CD4-positive, alpha-beta T cell treated with Interleukin-12 subunit alpha and Interleukin-12 subunit beta, for 1 hour (primary cell): ENCODE measurements around the gene SUSD6.

ENCODE experiments used
- DNase-seq: peaks from one replicate; pipeline ENCODE4 v3.0.0-alpha.2; 2020

SUSD6 gene

DNA sequence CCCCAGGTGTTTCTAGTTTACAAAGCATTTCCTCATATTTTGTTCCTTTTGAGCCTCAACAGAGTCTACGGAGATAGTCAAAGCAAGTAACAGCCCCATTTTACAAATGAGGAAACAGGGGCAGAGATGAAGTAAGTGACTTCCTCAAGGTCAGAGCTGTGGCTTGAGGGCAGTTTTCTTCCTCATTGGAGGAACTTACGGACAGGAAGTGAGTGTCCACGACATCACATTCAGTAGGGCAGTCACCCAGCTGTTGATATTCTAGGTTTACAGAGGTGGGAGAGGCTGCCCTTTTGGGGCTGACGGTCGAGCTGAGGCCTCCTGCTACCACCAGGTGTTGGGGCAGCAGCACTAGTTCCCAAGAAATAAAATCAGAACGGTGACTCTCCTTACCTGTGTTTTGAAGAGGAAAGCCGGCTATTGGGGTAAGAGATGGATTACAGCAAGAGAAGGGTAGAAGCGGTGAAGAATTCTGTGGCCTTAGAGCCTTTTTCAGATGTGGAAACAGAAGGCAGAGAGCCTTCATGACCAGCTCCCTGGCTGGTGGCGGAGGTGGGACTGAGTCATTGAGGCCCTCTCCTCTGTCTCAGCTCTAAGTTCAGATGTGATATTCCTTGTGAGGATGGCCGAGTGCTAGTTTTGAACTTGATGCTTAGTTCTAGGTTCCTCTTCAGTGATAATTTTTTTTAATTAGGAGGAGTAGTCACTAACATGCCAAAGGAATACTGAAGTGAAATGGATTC, 41.7 kb downstream of the SUSD6 start:
- no peak for DNase-seq

- DNase-seq = no peak
Measured at GRCh38 chr14:69654116-69654515, 42.7 kb downstream of the SUSD6 start.

DNA sequence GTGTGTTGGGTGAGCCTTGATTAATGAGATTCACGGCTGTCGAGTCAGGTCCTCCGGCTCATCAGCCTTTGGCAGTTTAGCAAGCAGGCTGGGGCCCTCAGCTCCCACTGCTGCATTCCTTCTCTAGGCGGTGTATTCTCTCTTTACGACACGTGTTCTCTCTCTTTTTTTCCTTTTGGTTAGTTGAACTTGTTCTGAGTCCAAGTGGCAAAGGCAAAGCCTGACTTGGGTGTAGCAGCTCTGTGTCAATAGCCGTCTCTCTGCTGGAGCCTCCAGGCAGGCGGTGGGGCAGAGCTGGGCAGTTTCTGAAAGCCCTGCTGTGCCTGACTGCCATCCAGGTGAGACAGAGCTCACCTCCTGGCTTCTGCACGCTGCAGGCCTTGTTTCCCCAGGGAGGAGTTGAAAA, 46.6 kb downstream of the SUSD6 start:
- no peak for DNase-seq

GRCh38 chr14:69658664-69659261, 47.4 kb downstream of the SUSD6 start:
- DNase-seq = no peak

DNA sequence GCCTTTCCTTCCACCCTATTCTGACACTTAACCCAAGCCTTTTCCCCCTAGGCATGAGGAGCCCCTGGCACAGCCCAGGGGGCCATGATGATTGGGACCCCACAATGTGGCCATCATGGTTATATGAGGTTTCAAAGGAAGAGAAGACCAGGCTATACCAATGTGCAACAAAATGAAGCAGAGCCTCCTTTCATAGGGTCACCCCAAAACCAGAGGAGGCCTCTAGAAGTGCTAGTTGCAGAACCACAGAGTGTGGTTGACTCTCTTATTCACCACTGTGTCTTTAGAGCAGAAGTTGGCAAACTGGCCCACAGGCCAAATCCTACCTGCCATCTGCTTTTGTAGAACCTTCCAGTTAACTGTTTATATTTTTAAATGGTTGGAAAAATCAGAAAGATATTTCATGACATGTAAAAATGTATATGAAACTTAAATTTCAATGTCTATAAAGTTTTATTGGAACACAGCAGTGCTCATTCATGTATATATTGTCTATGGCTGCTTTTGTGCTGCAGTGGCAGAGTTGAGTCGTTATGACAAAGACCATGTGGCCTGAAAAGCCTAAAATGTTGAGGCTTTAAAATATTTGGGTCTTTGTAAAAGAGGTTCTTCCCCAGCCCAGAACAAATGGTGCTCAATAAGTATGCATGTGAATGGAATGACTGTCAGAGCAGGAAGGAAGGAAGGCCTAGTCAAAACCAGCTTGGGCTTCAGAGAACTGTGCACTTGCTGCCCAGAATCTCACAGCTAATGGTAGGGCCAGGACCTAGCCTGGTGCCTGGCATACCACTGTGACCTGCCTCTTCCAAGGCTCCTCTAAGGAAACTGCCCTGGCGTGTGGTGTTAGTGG, 49.2 kb downstream of the SUSD6 start:
- DNase-seq = no peak

DNA sequence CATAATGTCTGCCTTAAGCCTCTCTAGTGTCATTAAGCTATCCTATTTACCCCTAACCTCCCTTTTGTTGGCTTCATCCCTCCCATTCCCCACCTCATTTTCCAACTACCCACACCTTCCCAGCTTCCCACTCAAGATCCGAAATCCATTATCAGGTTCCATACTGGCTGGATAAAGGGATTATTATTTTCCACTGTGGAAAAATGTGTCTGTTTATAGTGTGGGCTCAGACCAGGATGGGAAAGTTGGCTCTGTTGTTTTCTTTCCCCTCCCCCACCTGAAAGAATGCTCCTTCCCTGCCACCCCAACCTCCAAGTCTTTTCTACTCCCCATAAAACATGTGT, 49.8 kb downstream of the SUSD6 start:
- DNase-seq = no peak

DNA sequence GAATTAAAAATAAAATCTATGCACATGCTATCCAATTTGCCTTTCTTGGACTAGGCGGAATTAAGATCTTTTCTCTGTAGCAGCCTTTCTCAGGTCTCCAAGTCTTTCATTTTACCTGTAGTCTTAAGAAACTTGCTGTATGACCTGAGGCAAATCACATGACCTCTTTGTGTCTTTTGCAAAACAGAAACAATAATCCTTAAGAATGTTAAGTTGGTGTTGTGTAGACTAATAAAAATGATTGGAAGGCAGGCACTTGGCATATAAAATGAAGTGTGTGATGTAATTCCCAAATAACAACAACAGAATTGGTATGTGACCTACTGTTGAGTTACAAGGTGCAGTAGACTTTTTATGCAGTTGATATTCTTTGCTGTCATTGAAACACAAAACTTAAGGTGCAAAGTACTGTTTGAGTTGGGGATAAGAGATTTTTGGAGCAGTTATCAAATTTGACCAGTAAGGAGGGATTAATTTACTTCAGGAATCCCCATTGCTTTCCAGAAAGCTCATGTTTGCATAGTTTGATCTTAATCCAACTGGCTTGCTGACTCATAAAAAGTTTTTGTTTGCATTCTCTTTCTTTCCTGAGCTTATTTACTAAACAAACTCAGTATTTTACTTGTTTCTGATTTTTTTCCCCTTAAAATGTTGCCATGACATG, 51.4 kb downstream of the SUSD6 start:
- no peak for DNase-seq

- DNase-seq = no peak
Measured at GRCh38 chr14:69663300-69663643, 51.9 kb downstream of the SUSD6 start.

DNA sequence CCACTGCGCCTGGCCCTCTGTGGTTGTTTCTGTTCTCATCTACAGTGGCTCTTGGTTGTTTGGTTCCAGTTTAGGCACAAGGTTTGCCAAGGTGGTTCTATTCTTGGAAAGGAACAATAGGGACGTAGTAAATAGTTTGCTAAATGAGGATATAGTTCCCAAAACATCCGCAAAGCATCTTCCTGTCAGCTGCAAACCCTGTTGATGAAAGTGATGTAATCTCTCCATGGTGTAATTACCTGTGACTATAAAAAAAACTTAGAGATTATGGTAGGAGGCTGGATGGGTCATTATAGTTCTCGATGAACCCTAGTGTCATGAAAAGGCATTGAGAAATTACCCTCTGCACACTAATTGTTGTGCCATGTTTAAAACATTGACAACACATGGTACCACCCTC, 52.9 kb downstream of the SUSD6 start:
- DNase-seq = no peak

GRCh38 chr14:69664865-69665526, 53.6 kb downstream of the SUSD6 start:
- no peak for DNase-seq

DNA sequence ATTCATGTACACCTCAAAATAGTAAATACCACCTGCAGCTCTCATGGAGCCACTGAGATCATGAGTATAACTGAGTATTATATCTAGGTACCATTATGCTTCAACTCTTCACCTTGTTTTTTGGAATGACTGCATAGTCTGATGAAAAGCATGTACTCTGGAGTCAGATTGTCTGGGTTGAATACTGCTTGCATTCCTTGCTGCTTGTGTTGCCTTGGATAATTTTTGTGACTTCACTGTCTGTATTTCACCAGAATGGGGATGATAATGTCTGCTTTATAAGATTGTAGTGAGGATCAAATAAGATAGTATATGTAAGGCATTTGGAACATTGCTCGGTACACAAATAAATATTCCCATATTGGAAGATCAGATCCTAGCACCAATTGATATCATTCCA, 54.2 kb downstream of the SUSD6 start:
- no peak for DNase-seq

GRCh38 chr14:69666112-69666511, 54.7 kb downstream of the SUSD6 start:
- no peak for DNase-seq

GRCh38 chr14:69666690-69667211, 55.4 kb downstream of the SUSD6 start:
- DNase-seq = no peak

- DNase-seq = no peak
Measured at GRCh38 chr14:69667938-69668335, 56.5 kb downstream of the SUSD6 start.

GRCh38 chr14:69669375-69669774, 58.0 kb downstream of the SUSD6 start:
- no peak for DNase-seq

- DNase-seq = no peak
Measured at GRCh38 chr14:69670093-69670492, 58.7 kb downstream of the SUSD6 start.

- no peak for DNase-seq
Measured at GRCh38 chr14:69671365-69672030, 60.1 kb downstream of the SUSD6 start.

- DNase-seq = no peak
Measured at GRCh38 chr14:69672356-69672755, 61.0 kb downstream of the SUSD6 start.

GRCh38 chr14:69673104-69673503, 61.7 kb downstream of the SUSD6 start:
- no peak for DNase-seq

GRCh38 chr14:69673578-69674305, 62.3 kb downstream of the SUSD6 start:
- no peak for DNase-seq

GRCh38 chr14:69674546-69675244, 63.3 kb downstream of the SUSD6 start:
- DNase-seq = no peak
